Endothelial cell of umbilical vein (primary cell): ENCODE results near the gene SMARCC1.

Source experiments
- FOS ChIP-seq: IDR thresholded peaks from 2 replicates; pipeline ENCODE4 v1.6.1; 2011; ENCODE audit warnings: mild to moderate bottlenecking, low read length, moderate library complexity, borderline replicate concordance; ENCODE audit not compliant: insufficient read depth
- MYC ChIP-seq: IDR thresholded peaks from one replicate; pipeline ENCODE4 v1.6.1; 2011; ENCODE audit warnings: mild to moderate bottlenecking, low read depth, low read length
- TF ChIP-seq, protein P1 (sequence below): IDR thresholded peaks from 2 replicates; pipeline ENCODE4 v1.6.1; 2011; ENCODE audit not compliant: insufficient read depth, insufficient read length
- TF ChIP-seq, protein P2 (sequence below), 2 donors: IDR thresholded peaks; 1 replicate in 1 of 2; 2 replicates in 1 of 2; pipeline ENCODE4 v1.5.1; 2011; ENCODE audit warnings: low read length in 2 of 2, mild to moderate bottlenecking in 2 of 2, moderate library complexity in 2 of 2, control low read depth in 1 of 2, inconsistent platforms in 1 of 2, low read depth in 1 of 2; ENCODE audit not compliant: insufficient read depth in 1 of 2; ENCODE audit errors: extremely low read depth in 1 of 2

GRCh38 chr3:47802734-47803479 lies 21.2 kb upstream of the SMARCC1 start, which contains the start of gene DHX30:
- TF ChIP-seq, protein P1, sequence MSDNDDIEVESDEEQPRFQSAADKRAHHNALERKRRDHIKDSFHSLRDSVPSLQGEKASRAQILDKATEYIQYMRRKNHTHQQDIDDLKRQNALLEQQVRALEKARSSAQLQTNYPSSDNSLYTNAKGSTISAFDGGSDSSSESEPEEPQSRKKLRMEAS = no peak
- no peak for TF ChIP-seq FOS
- no peak for TF ChIP-seq MYC
- TF ChIP-seq, protein P2, sequence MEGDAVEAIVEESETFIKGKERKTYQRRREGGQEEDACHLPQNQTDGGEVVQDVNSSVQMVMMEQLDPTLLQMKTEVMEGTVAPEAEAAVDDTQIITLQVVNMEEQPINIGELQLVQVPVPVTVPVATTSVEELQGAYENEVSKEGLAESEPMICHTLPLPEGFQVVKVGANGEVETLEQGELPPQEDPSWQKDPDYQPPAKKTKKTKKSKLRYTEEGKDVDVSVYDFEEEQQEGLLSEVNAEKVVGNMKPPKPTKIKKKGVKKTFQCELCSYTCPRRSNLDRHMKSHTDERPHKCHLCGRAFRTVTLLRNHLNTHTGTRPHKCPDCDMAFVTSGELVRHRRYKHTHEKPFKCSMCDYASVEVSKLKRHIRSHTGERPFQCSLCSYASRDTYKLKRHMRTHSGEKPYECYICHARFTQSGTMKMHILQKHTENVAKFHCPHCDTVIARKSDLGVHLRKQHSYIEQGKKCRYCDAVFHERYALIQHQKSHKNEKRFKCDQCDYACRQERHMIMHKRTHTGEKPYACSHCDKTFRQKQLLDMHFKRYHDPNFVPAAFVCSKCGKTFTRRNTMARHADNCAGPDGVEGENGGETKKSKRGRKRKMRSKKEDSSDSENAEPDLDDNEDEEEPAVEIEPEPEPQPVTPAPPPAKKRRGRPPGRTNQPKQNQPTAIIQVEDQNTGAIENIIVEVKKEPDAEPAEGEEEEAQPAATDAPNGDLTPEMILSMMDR (IDR thresholded peaks at IDR 0.05; ENCODE audit: extremely low read depth in 1 of 2, insufficient read depth in 1 of 2, low read depth in 1 of 2, low read length in 2 of 2) = no peak
